Colon (tissue), 2 donors: ENCODE results near the gene TNFRSF6B.
"Not testable (repeated sequence)": the region's sequence is repeated elsewhere in the genome, so short reads cannot be mapped to it uniquely, and the experiment has no call there.

Experiments
- FAIRE-seq: peaks from 2 replicates; lab custom pipeline; 2012; peaks lifted over from hg19 to GRCh38; lab: Jason Lieb, UNC
- donor health status: control.
- donor health status: control.

Gene TNFRSF6B

GRCh38 chr20:63696628-63697356 is at the start of gene TNFRSF6B:
TSS of gene TNFRSF6B (plus strand) at chr20:63696652. CDS start at chr20:63696768, 116 bp downstream.
- FAIRE-seq = no peak

DNA sequence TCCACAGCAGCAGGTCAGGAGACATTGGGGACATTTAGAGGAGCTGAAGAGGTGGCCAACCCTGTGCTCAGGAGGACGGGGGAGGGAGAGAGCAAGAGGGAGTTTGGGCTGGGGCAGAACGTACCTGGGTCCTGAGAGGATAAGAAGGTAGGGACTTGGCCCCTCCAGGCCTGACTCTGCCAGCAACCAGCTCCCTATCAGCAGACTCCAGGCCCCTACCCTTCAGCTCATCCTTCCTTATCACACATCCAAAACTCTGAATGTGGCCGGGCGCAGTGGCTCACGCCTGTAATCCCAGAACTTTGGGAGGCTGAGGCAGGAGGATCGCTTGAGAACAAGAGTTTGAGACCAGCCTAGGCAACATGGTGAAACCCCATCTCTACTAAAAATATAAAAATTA is 48.3 kb upstream of the TNFRSF6B start:
- no peak for FAIRE-seq

DNA sequence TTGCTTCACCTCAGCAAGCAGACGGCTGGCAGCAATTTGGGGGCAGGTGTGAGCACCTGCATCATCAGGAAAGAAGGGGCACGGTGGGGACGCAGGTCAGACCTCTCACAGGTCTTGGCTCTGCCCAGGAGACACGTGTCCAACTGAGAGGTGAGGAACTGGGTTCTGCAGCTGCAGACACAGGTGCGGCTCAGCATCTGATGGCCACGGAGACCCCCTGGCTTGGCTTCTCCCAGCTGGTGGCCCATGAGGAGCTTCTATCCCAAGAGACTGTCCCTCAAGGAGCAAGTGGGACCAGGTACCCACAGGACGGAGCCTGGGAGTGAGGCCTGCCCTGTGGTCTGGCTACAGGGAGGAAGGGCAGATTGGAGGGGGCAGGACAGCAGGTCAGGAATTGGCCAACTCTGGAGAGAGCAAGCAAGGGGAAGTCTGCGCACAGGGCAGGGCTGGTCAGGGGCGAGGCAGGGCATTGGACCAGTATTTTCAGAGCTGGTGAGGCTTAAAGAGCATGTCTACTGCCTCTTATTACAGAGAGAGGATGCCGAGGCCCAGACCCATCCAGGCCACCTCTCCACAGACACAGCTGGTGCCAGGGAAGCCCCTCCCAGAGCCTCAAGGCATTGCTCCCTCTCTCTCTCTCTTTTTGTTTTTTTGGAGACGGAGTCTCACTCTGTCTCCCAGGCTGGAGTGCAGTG is 47.4 kb upstream of the TNFRSF6B start:
- FAIRE-seq = no peak

DNA sequence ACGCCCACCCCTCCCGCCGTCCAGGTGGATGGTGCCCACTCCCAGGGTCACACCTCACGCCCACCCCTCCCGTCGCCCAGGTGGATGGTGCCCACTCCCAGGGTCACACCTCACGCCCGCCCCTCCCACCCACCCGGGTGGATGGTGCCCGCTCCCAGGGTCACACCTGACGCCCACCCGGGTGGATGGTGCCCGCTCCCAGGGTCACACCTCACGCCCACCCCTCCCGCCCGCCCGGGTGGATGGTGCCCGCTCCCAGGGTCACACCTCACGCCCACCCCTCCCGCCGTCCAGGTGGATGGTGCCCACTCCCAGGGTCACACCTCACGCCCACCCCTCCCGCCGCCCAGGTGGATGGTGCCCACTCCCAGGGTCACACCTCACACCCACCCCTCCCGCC is 46.0 kb upstream of the TNFRSF6B start:
- FAIRE-seq = not testable (repeated sequence)

DNA sequence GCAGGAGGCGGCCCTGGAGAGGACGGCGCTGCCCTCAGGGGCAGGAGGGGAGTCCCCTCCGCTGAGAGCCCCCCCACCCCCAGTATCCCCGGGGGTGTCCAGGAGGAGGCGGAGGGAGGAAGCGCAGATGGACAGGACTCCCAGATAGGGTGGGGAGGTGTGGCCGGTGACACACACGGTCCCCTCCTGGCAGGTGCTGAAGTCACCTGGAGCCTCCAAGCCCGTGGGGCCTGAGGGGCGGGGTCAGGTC is 44.6 kb upstream of the TNFRSF6B start:
- no peak for FAIRE-seq

- no peak for FAIRE-seq
Observed at GRCh38 chr20:63652192-63652980, 44.1 kb upstream of the TNFRSF6B start.

DNA sequence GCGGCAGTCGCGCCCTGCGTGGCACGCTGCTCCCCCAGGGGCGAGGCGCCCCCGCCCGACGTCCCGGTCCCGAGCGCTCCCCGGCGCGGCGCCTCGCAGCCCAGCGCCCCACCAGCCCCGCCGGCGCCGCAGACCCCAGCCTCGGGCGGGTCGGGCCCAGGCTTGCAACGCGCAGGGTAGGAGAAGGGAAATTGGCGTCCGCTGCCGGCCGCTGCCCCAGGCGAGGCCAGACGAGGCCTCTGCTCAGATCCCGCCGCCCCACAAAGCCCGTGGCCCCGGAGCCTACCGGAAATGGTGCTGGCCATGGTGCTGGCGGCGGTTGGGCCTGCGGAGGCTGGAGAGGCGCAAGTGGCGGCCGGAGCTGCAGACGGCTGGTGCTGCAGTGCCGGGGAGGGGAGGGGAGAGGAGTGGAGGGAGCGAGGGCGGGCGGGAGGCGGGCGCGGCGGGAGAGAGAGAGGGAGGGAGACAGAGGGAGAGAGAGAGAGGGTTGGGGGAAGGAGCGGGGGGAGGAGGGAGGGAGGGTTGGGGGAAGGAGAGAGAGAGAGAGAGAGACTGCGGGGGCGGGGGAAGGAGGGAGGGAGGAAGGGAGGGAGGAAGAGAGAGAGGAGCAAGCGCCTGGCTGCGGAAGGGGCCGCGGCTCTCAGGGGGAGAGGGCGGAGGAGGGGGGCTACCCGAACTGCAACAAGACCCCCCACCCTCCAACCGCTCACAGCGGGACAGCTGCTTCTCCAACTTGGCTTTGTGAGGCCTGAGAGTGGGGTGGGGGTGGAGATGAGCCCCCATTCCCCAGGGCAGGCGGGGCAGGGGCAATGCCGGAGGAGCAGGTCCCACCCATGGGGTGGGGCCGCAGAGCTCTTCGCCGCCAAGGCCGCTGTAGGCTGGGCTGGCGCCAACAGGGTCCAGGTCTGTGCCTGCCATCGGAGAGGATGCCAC is 43.1 kb upstream of the TNFRSF6B start, which contains the start of gene STMN3:
TSS of gene STMN3 (minus strand) at position 384 of the 933 bp plus-strand sequence. CDS start at position 305, 79 bp downstream.
- no peak for FAIRE-seq

DNA sequence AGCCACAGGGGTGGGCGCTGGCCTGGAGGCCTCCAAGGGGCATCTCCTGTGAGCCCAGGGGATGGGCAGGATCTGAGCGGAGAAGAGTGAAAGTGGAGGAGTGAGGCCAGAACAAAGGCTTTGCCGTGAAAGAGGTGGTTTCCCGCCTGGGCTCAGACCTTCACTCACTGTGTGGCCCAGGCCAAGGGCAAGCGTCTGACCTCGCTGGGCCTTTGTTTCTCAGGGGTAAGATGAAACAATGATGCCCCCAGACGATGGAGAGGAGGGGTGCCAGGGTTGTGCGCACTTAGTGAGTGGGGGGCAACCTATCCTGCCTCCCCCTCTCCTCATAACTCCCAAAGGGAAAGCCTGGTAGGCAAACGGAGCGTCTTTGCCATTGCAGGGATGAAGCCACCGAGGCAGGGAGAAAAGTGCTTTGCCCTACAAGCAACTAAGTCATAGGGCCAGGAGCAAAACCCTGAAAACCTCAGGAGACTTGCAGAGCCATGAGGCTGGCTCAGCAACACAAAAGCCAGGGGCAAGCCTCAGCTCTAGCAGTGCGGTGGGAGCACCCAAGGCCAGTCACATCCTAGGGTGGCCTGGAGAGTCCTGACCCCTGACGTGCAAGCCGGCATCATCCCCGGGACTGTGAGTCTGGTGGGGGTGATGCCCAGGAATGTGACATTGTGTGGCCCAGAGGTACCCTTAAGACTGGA is 42.3 kb upstream of the TNFRSF6B start:
- FAIRE-seq = no peak

DNA sequence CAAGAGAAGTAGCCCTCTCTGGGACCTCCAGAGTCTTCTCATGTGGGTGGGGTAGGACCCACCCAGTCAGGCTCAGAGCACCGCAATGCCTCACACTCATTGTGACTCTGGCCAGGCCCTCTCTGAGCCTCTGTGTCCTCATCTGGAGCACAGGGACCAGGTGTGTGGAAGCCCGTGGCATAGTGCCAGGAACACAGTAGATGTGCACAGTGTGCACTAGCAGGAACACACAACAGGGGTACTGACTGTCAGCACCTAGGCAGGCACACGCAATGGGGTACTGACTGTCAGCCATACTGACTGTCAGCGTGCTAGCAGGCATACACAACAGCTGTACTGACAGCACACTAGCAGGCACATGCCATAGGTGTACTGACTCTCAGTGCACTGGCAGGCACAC is 41.2 kb upstream of the TNFRSF6B start:
- no peak for FAIRE-seq

DNA sequence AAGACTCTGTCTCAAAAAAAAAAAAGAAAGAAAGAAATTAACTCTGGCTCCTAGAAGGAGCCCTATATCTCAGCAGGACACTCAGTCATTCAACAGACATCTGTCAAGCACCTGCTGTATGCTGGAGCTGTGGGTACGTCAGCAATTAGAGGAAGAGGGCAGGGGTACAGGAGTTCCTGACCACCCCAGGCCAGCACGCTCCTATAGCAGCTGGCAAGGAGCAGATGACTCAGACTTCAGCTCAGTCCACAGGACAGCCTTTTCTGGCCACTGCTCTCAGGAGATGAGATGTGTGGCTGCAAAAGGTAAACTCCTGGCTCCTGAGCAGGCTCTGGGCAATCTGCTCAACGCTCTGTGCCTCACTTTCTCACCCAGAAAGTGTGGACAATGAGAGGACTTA is 40.0 kb upstream of the TNFRSF6B start:
- FAIRE-seq = no peak

DNA sequence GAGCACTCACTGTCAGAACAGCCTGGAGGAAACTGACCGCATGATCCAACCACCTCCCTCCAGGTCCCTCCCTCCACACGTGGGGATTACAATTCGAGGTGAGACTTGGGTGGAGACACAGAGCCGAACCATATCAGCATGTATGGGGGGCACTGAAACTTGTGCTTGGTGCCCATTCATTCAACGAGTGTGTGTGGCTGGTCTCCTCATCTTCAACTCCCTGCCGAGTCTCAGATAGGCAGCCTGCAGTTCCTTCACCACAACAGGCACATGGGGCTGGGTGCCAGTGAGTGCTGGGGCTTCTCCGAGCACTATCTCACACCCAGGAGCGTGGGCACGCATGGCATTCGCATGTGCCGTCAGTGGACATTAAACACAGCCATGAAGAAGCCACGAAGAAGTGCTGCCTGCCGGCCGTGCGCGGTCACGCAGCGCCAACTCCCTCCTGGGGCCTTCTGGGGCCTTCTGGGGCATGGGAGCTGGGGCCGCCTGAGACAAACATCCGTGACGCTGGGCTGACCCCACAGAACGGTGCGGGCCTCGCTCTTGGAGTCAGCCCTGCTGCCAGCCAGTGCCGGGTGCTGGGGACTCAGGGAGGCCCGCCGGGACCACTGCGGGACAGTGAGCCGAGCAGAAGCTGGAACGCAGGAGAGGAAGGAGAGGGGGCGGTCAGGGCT is 39.1 kb upstream of the TNFRSF6B start:
- FAIRE-seq = no peak

DNA sequence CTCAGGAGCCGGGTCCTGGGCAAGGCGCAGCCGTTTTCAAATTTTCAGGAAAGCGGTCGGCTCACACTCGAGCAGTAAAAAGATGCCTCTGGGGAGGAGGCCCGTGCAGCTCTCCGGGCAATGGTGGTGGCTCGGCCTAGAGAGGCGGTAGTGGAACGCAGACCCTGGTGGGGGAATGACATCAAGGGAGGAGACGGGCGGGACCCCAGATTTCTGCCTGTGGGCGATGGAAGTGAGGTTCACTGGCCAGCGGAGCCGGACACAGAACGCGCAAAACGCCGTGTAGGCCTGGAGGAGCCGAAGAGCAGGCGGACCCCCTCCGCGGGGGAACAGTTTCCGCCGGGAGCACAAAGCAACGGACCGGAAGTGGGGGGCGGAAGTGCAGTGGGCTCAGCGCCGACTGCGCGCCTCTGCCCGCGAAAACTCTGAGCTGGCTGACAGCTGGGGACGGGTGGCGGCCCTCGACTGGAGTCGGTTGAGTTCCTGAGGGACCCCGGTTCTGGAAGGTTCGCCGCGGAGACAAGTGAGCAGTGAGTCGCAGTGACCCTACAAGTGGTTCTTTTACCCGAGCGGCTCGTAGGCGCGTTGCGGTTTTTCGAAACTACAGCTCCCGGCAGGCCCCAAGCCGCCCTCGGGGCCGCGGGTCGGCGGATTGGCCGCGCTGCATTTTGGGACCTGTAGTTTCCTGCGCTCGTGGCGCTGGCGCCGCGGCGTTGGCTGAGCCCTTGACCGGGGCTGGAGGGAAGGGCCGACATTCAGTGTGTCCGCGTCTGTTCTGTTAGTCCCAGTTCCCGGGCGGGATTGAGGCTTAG is 38.3 kb upstream of the TNFRSF6B start, which contains the start of gene RTEL1:
TSS of gene RTEL1 (plus strand) at position 376 of the 812 bp plus-strand sequence. CDS start 1,091 bp downstream, outside the sequence.
- FAIRE-seq = no peak

- no peak for FAIRE-seq
Observed at GRCh38 chr20:63658749-63659187, 37.7 kb upstream of the TNFRSF6B start.

- no peak for FAIRE-seq
Observed at GRCh38 chr20:63659370-63659769, 37.1 kb upstream of the TNFRSF6B start.

DNA sequence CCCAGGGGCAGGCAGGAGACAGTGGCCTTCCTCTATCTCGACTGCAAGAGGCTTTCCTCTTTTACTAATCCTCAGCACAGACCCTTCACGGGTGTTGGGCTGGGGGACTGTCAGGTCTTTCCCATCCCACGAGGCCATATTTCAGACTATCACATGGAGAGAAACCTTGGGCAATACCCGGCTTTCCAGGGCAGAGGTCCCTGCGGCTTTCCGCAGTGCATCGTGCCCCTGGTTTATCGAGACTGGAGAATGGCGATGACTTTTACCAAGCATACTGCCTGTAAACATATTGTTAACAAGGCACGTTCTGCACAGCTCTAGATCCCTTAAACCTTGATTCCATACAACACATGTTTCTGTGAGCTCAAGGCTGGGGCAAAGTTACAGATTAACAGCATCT is 36.3 kb upstream of the TNFRSF6B start:
- FAIRE-seq = not testable (repeated sequence)

DNA sequence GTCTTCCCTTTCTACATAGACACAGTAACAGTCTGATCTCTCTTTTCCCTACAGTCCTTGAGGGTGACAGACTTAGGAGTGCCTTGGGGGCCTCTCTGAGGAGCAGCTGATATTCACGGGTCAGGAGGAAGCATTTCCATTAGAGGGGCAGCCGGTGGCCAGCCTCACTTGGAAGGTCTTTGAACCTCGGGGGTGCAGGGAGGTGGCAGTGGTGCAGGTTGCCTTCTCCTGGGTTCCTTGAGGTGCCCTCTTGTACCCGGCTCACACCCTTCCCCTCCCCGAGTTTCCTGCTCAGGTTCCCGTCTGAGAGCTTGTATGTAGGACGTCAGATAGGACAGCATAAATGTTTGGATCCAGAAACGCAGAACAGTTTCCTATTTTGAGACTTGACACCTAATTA is 35.8 kb upstream of the TNFRSF6B start:
- FAIRE-seq = no peak

GRCh38 chr20:63661108-63661507 is 35.3 kb upstream of the TNFRSF6B start:
- FAIRE-seq = no peak

DNA sequence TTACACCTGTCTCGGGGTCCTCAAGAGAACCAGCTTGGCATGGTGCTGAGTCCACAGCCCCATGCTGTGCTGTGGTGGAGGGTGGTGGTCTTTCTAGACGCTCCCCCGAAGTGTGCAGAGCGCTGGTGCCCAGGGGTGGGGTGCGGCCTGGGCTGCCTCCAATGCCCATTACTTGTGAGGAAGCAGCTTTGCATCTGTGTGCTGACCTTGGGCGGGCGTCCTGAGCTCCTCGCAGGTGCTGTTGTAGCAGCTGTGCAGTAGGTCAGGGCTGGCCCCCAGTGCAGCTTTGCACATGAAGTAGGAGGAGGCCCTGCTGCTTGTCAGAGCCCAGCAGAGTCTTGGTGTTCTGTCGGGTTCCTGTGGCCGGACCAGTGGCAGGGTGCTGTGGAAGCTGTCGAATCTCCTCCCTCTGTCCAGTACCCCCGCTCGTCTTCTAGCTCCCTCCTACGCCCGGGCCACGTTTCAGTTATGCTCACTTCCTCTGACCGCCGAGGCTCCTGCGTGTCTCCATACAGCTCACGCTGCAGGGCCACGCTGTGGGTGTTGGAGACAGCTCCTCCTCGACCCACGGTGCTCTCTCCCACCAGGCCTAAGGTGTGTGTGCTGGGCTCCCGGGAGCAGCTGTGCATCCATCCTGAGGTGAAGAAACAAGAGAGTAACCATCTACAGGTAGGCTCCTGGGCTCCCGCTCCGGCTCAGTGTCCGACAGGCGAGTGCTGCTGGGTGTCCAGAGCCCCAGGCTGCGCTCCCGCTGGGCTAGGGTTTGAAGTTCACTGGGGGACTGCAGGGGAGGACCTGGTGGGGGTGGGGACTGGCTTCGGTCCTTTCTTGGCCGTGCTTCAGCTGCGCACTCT is 34.3 kb upstream of the TNFRSF6B start:
- FAIRE-seq = no peak

DNA sequence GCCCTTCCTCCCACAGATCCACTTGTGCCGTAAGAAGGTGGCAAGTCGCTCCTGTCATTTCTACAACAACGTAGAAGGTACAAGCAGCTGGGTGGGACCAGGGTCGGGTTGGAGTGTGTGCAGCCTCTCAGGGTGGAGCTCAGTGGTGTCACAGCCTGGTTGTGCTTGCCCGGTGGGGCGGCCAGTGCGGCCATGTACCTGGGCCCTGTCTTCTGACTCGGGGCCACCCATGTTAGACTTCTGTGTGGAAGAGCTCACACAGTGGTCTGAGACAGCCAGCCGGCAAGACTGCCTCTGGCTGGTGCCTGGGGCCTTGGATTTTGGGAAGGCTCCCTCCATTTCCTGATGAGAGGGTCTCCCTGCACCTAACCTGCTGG is 33.7 kb upstream of the TNFRSF6B start:
- no peak for FAIRE-seq
